K562 (cell line): Measurements from ENCODE around the gene SMURF1. TPM values are rescaled to one million over a fixed set of nuclear protein-coding genes. Genes with fewer than 3 reads are reported as not detected.

Source experiments
- ATAC-seq: fragments of 200-7000 bp; cut with Tn5 transposase; 3 replicates; pipeline ENCODE4 v1.9.1; 2020; ENCODE audit warnings: moderate library complexity
- BruUV-seq: library from RNA; stranded (reverse); fragments of 400-500 nt; replicated peaks from 2 replicates; lab custom pipeline; 2021; lab: Mats Ljungman, UMichigan
- CTCF ChIA-PET: fragments of 300-600 bp; formaldehyde crosslinking; extraction: SDS; loops from one replicate; lab custom pipeline; 2021; ENCODE audit warnings: low intra/inter-chr PET ratio; lab: Yijun Ruan, JAX
- POLR2A ChIA-PET: fragments of 300-600, 350-650 bp; sonication (Branson Sonifier 250); formaldehyde crosslinking; extraction: SDS; loops from one replicate; lab custom pipeline; 2021; ENCODE audit warnings: antibody characterized with exemption, inconsistent platforms; lab: Yijun Ruan, JAX
- DNase-seq, 4 experiments: peaks; one replicate each; pipeline versions ENCODE4 v3.0.0 to v3.0.0-alpha.2; 2011 to 2018; ENCODE audit warnings: low spot score in 3 of 4, mixed read lengths in 3 of 4; ENCODE audit errors: extremely low read depth in 1 of 4
- FAIRE-seq: peaks from 2 replicates; lab custom pipeline; 2011; peaks lifted over from hg19 to GRCh38; lab: Jason Lieb, UNC
- H2AFZ ChIP-seq: 2 replicates; pipeline ENCODE4 v1.6.0; 2011; ENCODE audit warnings: low read depth, low read length, control low read depth, inconsistent platforms
- H3K27ac ChIP-seq: fragments of 200-600 bp; 3 replicates; pipeline ENCODE4 v1.8.0; 2011; ENCODE audit warnings: low read depth, mild to moderate bottlenecking, control low read depth, inconsistent platforms, low read length, moderate library complexity, mixed read lengths; ENCODE audit errors: extremely low read depth
- H3K27me3 ChIP-seq, 2 experiments: fragments of 300-600 bp in 1 of 2; 2 replicates in 1 of 2; 3 replicates in 1 of 2; pipeline versions ENCODE4 v1.6.0 to v1.8.0; 2011; ENCODE audit warnings: inconsistent platforms in 2 of 2, low read length in 2 of 2, mild to moderate bottlenecking in 1 of 2, mixed read lengths in 1 of 2, moderate library complexity in 1 of 2; ENCODE audit not compliant: control insufficient read depth in 2 of 2, insufficient read depth in 2 of 2
- H3K36me3 ChIP-seq: fragments of 300-600 bp; 3 replicates; pipeline ENCODE4 v1.8.0; 2011; ENCODE audit warnings: mild to moderate bottlenecking, low read length, inconsistent platforms; ENCODE audit not compliant: control insufficient read depth, insufficient read depth
- H3K4me1 ChIP-seq, 2 experiments: fragments of 200-600 bp in 1 of 2; replicated peaks in 1 of 2; 2 replicates in 1 of 2; 3 replicates in 1 of 2; pipeline versions ENCODE4 v1.5.1 to v1.8.0; 2011; ENCODE audit warnings: inconsistent platforms in 2 of 2, low read length in 2 of 2, mild to moderate bottlenecking in 1 of 2, mixed read lengths in 1 of 2, moderate library complexity in 1 of 2; ENCODE audit not compliant: control insufficient read depth in 2 of 2, insufficient read depth in 2 of 2
- H3K4me2 ChIP-seq: 2 replicates; pipeline ENCODE4 v1.6.1; 2011; ENCODE audit warnings: low read length, control low read depth, inconsistent platforms, mixed read lengths; ENCODE audit not compliant: insufficient read depth
- H3K4me3 ChIP-seq: fragments of 200-600 bp; sonication (generic), shearing (Covaris generic); 2 replicates; pipeline ENCODE4 v1.5.1; 2016; ENCODE audit warnings: control low read depth, inconsistent platforms
- H3K79me2 ChIP-seq: fragments of 200-600 bp; 3 replicates; pipeline ENCODE4 v1.8.0; 2011; ENCODE audit warnings: low read length, inconsistent platforms; ENCODE audit not compliant: control insufficient read depth, insufficient read depth
- H3K9ac ChIP-seq, 2 experiments: 2 replicates each; pipeline versions ENCODE4 v1.6.0 to v1.6.1; 2011; ENCODE audit warnings: low read depth in 2 of 2, low read length in 2 of 2, control low read depth in 1 of 2, inconsistent platforms in 1 of 2, mild to moderate bottlenecking in 1 of 2, mixed read lengths in 1 of 2; ENCODE audit not compliant: insufficient read depth in 1 of 2
- H3K9me1 ChIP-seq: one replicate; pipeline ENCODE4 v1.6.0; 2011; ENCODE audit warnings: inconsistent platforms, mild to moderate bottlenecking, low read length, moderate library complexity; ENCODE audit not compliant: control insufficient read depth, insufficient read depth
- H3K9me3 ChIP-seq: replicated peaks from 2 replicates; pipeline ENCODE4 v1.5.1; 2011; ENCODE audit warnings: low read depth, low read length, inconsistent platforms; ENCODE audit not compliant: control insufficient read depth, insufficient read depth
- H4K20me1 ChIP-seq: replicated peaks from 2 replicates; pipeline ENCODE4 v1.6.1; 2011; ENCODE audit warnings: low read length, inconsistent platforms, mixed read lengths; ENCODE audit not compliant: control insufficient read depth, insufficient read depth
- BHLHE40 ChIP-seq: IDR thresholded peaks from 2 replicates; pipeline ENCODE4 v1.6.1; 2011; ENCODE audit warnings: low read length, improper control_type of control experiment
- BRD9 ChIP-seq: fragments of 450-650 bp; IDR thresholded peaks from 2 replicates; pipeline ENCODE4 v1.6.1; 2018; ENCODE audit warnings: low read depth; ENCODE audit not compliant: partially characterized antibody
- CHAMP1 ChIP-seq: fragments of 450-650 bp; IDR thresholded peaks from 2 replicates; pipeline ENCODE4 v1.6.1; 2016; ENCODE audit warnings: mild to moderate bottlenecking
- ETV1 ChIP-seq: fragments of 450-650 bp; conservative IDR thresholded peaks from 2 replicates; pipeline ENCODE4 v1.6.1; 2016; ENCODE audit warnings: missing genetic modification characterization, control low read depth, low read depth, missing compliant biosample characterization
- FOXM1 ChIP-seq, 2 experiments: fragments of 450-650 bp in 1 of 2; sonication (generic) in 1 of 2; formaldehyde crosslinking in 1 of 2; IDR thresholded peaks; 2 replicates each; pipeline versions ENCODE4 v1.6.1 to v1.9.0; 2017 to 2022; ENCODE audit warnings: low read depth in 2 of 2, mild to moderate bottlenecking in 2 of 2, missing genetic modification reagents in 1 of 2, moderate library complexity in 1 of 2
- HDAC1 ChIP-seq, 2 experiments: fragments of 450-650 bp; IDR thresholded peaks; 2 replicates each; pipeline ENCODE4 v1.6.1; 2016 to 2017; ENCODE audit warnings: inconsistent platforms in 1 of 2, mild to moderate bottlenecking in 1 of 2, moderate library complexity in 1 of 2
- JUN ChIP-seq, 2 experiments: sonication (generic) in 1 of 2; formaldehyde crosslinking in 1 of 2; IDR thresholded peaks; 2 replicates each; pipeline versions ENCODE4 v1.6.1 to v1.8.0; 2012 to 2022; ENCODE audit warnings: borderline replicate concordance in 2 of 2, mild to moderate bottlenecking in 2 of 2, improper control_type of control experiment in 1 of 2, low read depth in 1 of 2, low read length in 1 of 2, missing genetic modification reagents in 1 of 2
- LARP7 ChIP-seq: fragments of 450-650 bp; IDR thresholded peaks from 2 replicates; pipeline ENCODE4 v1.6.1; 2016
- LCOR ChIP-seq: sonication (generic); formaldehyde crosslinking; IDR thresholded peaks from 2 replicates; pipeline ENCODE4 v1.8.0; 2022; ENCODE audit warnings: mild to moderate bottlenecking, missing genetic modification reagents
- LEF1 ChIP-seq: fragments of 450-650 bp; IDR thresholded peaks from 2 replicates; pipeline ENCODE4 v1.6.1; 2016; ENCODE audit warnings: mild to moderate bottlenecking
- MBD2 ChIP-seq: sonication (generic); IDR thresholded peaks from 2 replicates; pipeline ENCODE4 v1.6.1; 2016; ENCODE audit warnings: low read depth, borderline replicate concordance
- MEF2A ChIP-seq: IDR thresholded peaks from 2 replicates; pipeline ENCODE4 v1.6.1; 2011; ENCODE audit warnings: low read depth, mild to moderate bottlenecking, low read length, moderate library complexity; ENCODE audit not compliant: control insufficient read depth
- NFE2 ChIP-seq: IDR thresholded peaks from 2 replicates; pipeline ENCODE4 v1.6.1; 2014; ENCODE audit warnings: antibody characterized with exemption, low read depth
- NR2C2 ChIP-seq, 2 experiments: fragments of 200-800 bp in 1 of 2; sonication (Bioruptor generic) in 1 of 2; sonication (generic) in 1 of 2; formaldehyde crosslinking in 1 of 2; IDR thresholded peaks; 2 replicates each; pipeline versions ENCODE4 v1.6.1 to v1.8.0; 2016 to 2022; ENCODE audit warnings: mild to moderate bottlenecking in 1 of 2, missing compliant biosample characterization in 1 of 2, missing genetic modification characterization in 1 of 2, missing genetic modification reagents in 1 of 2
- ZKSCAN3 ChIP-seq: fragments of 250-450 bp; sonication (Bioruptor Pico); IDR thresholded peaks from 2 replicates; pipeline ENCODE4 v1.4.0; 2020
- ZNF644 ChIP-seq: fragments of 200-800 bp; sonication (Bioruptor generic); IDR thresholded peaks from 2 replicates; pipeline ENCODE4 v1.6.1; 2016; ENCODE audit warnings: low read depth, missing genetic modification characterization, missing compliant biosample characterization
- WGBS: fragments of 100-300 bp; shearing (Covaris generic); methylation state at CpG from one replicate; pipeline ENCODE4 v1.1.6; 2016; ENCODE audit warnings: low coverage, mixed read lengths; ENCODE audit not compliant: insufficient coverage; ENCODE audit errors: missing lambda C conversion rate; 5-methylcytosine and 5-hydroxymethylcytosine counted together
- in situ Hi-C: fragments of 300-500 bp; cut with MboI; formaldehyde crosslinking; loops from 4 replicates; pipeline ENCODE4 v1.15.0; 2018; ENCODE audit warnings: inconsistent platforms, mixed read lengths
- intact Hi-C: fragments of 100-400 bp; cut with micrococcal nuclease; formaldehyde crosslinking; loops from 2 replicates; pipeline ENCODE4 v1.14.2; 2022
- polyA plus RNA-seq, 8 experiments: library from polyadenylated mRNA; depleted of rRNA in 4 of 8; stranded (reverse) in 5 of 8; unstranded in 3 of 8; fragments of >200 nt; fragmentation: Nextera tagmentation in 2 of 8; fragmentation: Illumina TruSeq in 1 of 8; extraction: Ambion mirVana in 2 of 8; extraction: Trizol in 1 of 8; gene quantifications; 2 replicates each; pipeline versions ENCODE4 v1.2.1 to v1.2.3, GENCODE V29; 2011 to 2014; ENCODE audit warnings: inconsistent platforms in 1 of 8, missing spikeins in 1 of 8
- total RNA-seq, 7 experiments: library from RNA; depleted of rRNA in 6 of 7; stranded (reverse); fragments of >200 nt in 6 of 7; fragmentation: Illumina TruSeq in 2 of 7; extraction: Trizol in 2 of 7; gene quantifications; 2 replicates each; pipeline versions ENCODE4 v1.2.1 to v1.2.3, GENCODE V29; 2011 to 2021; ENCODE audit warnings: low replicate concordance in 1 of 7

SMURF1 gene
- total and polyA plus RNA-seq, 9 of the 15 experiments (the other 6 are each of a cell fraction or from before 2014, with no cell fraction given): 1.0 to 20.1 (median 12.6) TPM

GRCh38 chr7:99128076-99128950 is 15.6 kb downstream of the SMURF1 start:
- DNase-seq (peak in 3 of 4 experiments; percentile 31 to 80 (median 49)), ATAC-seq (peak; percentile 58), FAIRE-seq (peak; percentile 84)
- intact Hi-C loops (loop anchor here (5.0 kb wide), 1 partner anchor 36 kb away; no protein-coding TSS in a partner anchor), in situ Hi-C loops (no loop called here)
- Histone ChIP-seq H4K20me1 (peaks cover 16% of the 10 kb centered on the region), H3K4me3 (no peak overlapping the region), H3K4me2 (peak overlapping the region; percentile 55), H3K9ac (peak overlapping the region in 1 of 2 experiments; percentile 55; a peak in 2 of 4 replicates), H3K36me3 (no peaks in the 10 kb centered on the region), H3K9me1 (no peaks in the 10 kb centered on the region), H3K27me3 (no peaks in the 10 kb centered on the region), H3K4me1 (peaks cover 22 to 65% of the 10 kb centered on the region in 2 experiments; a peak in 4 of 5 replicates), H3K79me2 (peaks cover 94% of the 10 kb centered on the region), H2AFZ (peak overlapping the region; percentile 0; the same call in 1 of the 2 replicates), H3K9me3 (no peaks in the 10 kb centered on the region), H3K27ac (peak overlapping the region; percentile 69; the same call in 2 of the 3 replicates)
- 34% methylated on average over 11 of the region's 11 CpGs for WGBS
- ChIA-PET CTCF (no interaction called here), POLR2A (interaction anchor here (1.2 kb wide), 1 partner anchor 44 kb away, joined by 4 read pairs; no protein-coding TSS in a partner anchor)
- no TSS peak for BruUV-seq
- TF ChIP-seq NR2C2 (CRISPR knock-in tag; IDR thresholded peaks at IDR 0.05) (no peak), NR2C2 (tag; IDR thresholded peaks at IDR 0.05) (peak; percentile 77), NFE2 (0 out of 2 replicates have a peak, but pooled peaks have one; percentile 25), ETV1 (tag) (0 out of 2 replicates have a peak, but pooled peaks have one; percentile 8), BRD9 (peak; percentile 39), BHLHE40 (peak; percentile 66; the same call in 1 of the 2 replicates), LARP7 (no peak), FOXM1 (IDR thresholded peaks at IDR 0.05; ENCODE audit: low read depth) (0 out of 2 replicates have a peak, but pooled peaks have one; percentile 39), FOXM1 (CRISPR knock-in tag; IDR thresholded peaks at IDR 0.05; ENCODE audit: low read depth) (no peak), HDAC1 (IDR thresholded peaks at IDR 0.05) (peak in 1 of 2 experiments; percentile 32; a peak in 1 of 4 replicates), CHAMP1 (0 out of 2 replicates have a peak, but pooled peaks have one; percentile 32), JUN (IDR thresholded peaks at IDR 0.05; ENCODE audit: borderline replicate concordance, low read depth, low read length) (peak; percentile 63; the same call in 1 of the 2 replicates), JUN (CRISPR knock-in tag; IDR thresholded peaks at IDR 0.05; ENCODE audit: borderline replicate concordance) (no peak), LCOR (CRISPR knock-in tag) (no peak), MBD2 (0 out of 2 replicates have a peak, but pooled peaks have one; percentile 38), ZNF644 (tag) (peak; percentile 67; the same call in 1 of the 2 replicates), ZKSCAN3 (CRISPR knock-in tag) (no peak), MEF2A (no peak), LEF1 (0 out of 2 replicates have a peak, but pooled peaks have one; percentile 28)
